Measurements from ENCODE around the gene GNA12.
A peak's percentile ranks its signal among the peaks of the same experiment; 100 is the strongest.
"Not testable (repeated sequence)": the region's sequence is repeated elsewhere in the genome, so short reads cannot be mapped to it uniquely, and the experiment has no call there.

Gene GNA12

GRCh38 chr7:2860627-2861133, 16.6 kb upstream of the GNA12 start:
- no peak for TF ChIP-seq CTCF (conservative IDR thresholded peaks at IDR 0.05; ENCODE audit: low read length)
- no peak overlapping the region for H3K4me3 ChIP-seq (ENCODE audit: low read length)
- no peak for DNase-seq (ENCODE audit: low read depth)

- DNase-seq (ENCODE audit: low read depth): no peak
- no peak overlapping the region for H3K4me3 ChIP-seq (ENCODE audit: low read length)
- TF ChIP-seq CTCF (conservative IDR thresholded peaks at IDR 0.05; ENCODE audit: low read length): no peak
Observed at GRCh38 chr7:2859952-2860351, 15.8 kb upstream of the GNA12 start.

- TF ChIP-seq CTCF (conservative IDR thresholded peaks at IDR 0.05; ENCODE audit: low read length): no peak
- no peak for DNase-seq (ENCODE audit: low read depth)
- H3K4me3 ChIP-seq (ENCODE audit: low read length): no peak overlapping the region
Observed at GRCh38 chr7:2858621-2859020, 14.5 kb upstream of the GNA12 start.

GRCh38 chr7:2856388-2857169, 12.5 kb upstream of the GNA12 start:
- TF ChIP-seq CTCF (conservative IDR thresholded peaks at IDR 0.05; ENCODE audit: low read length): no peak
- no peak overlapping the region for H3K4me3 ChIP-seq (ENCODE audit: low read length)
- no peak for DNase-seq (ENCODE audit: low read depth)

- no peak for DNase-seq (ENCODE audit: low read depth)
- H3K4me3 ChIP-seq (ENCODE audit: low read length): no peak overlapping the region
- no peak for TF ChIP-seq CTCF (conservative IDR thresholded peaks at IDR 0.05; ENCODE audit: low read length)
Observed at GRCh38 chr7:2855386-2855785, 11.3 kb upstream of the GNA12 start.

GRCh38 chr7:2853552-2853951, 9.4 kb upstream of the GNA12 start:
- not testable (repeated sequence) for H3K4me3 ChIP-seq (ENCODE audit: low read length); DNase-seq (ENCODE audit: low read depth)

- DNase-seq (ENCODE audit: low read depth): peak; percentile 39
- no peak for TF ChIP-seq CTCF (conservative IDR thresholded peaks at IDR 0.05; ENCODE audit: low read length)
- H3K4me3 ChIP-seq (ENCODE audit: low read length): no peak overlapping the region
Observed at GRCh38 chr7:2853147-2853546, 9.0 kb upstream of the GNA12 start.
